ENCODE measurements around the gene AGGF1.
A peak's percentile ranks its signal among the peaks of the same experiment; 100 is the strongest.
"Not testable (repeated sequence)": the region's sequence is repeated elsewhere in the genome, so short reads cannot be mapped to it uniquely, and the experiment has no call there.

AGGF1 gene, protein sequence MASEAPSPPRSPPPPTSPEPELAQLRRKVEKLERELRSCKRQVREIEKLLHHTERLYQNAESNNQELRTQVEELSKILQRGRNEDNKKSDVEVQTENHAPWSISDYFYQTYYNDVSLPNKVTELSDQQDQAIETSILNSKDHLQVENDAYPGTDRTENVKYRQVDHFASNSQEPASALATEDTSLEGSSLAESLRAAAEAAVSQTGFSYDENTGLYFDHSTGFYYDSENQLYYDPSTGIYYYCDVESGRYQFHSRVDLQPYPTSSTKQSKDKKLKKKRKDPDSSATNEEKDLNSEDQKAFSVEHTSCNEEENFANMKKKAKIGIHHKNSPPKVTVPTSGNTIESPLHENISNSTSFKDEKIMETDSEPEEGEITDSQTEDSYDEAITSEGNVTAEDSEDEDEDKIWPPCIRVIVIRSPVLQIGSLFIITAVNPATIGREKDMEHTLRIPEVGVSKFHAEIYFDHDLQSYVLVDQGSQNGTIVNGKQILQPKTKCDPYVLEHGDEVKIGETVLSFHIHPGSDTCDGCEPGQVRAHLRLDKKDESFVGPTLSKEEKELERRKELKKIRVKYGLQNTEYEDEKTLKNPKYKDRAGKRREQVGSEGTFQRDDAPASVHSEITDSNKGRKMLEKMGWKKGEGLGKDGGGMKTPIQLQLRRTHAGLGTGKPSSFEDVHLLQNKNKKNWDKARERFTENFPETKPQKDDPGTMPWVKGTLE

DNA sequence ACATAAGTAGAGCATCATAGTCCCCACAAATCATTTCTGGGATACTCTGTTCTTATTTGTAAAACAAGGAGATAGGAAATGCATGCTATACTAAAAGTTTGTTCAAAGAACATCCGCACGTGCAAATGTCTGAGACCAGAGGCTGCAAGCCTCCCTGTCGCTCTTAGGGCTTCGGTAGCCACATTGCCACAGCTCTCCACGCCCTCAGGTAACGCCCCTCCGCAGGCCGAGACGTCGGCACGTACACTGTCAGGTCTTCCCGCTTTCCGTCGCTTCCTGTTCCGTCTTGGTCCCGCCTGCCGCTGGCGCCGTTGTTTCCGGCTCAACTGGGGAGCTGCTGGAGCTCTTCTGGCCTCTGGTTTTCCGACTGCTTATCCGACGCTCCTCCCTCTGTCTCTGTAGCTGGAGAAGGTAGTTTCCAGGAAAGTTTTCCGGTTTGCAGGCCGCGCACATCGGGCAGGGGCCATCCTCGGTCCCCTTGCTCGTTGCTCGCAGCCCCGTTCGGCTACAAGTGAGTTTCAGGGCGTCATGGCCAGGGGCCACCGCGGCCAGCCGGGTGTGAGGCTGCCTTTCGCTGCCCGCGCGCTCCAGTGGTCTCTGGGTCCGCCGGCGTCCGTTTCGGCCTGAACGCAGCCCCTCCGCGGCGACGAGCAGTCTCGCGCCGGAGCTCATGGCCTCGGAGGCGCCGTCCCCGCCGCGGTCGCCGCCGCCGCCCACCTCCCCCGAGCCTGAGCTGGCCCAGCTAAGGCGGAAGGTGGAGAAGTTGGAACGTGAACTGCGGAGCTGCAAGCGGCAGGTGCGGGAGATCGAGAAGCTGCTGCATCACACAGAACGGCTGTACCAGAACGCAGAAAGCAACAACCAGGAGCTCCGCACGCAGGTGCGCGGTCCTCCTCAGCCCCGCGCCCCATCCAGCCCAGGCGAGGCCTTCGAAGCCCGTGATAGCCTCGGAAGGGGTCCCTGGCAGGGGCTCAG, at the start of gene AGGF1:
Gene AGGF1 (plus strand): TSS at position 308 of the 975 bp plus-strand sequence. CDS start 363 bp downstream, at position 671.
- DNase-seq = peak; percentile 80

DNA sequence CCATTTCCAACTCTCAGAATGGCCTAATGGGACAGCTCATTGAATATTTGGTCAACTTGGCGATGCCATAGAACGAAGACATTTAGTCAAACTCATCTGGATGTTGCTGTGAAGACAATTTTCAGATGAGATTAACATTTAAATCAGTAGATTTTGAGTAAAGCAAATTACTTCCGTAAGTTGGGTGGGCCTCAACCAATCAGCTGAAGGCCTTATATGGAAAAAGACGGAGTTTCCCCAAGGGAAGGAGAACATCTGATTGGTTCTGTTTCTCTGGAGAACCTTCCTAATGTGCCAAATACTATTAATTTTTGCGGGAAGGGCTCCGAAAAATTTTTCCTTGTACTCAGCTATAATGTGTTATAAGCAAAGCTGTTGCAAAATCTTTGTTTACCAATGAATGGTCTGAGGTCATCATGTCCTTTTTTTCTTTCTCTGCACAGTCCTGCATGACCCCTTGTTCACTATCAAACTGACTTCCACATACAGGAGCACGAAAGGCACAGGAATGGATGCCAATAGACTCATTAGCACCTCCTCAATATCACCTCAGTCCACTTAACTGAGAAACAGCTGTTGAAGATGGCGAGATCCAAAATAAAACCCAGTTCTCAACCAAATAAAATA, 49.6 kb upstream of the AGGF1 start:
- DNase-seq = no peak

DNA sequence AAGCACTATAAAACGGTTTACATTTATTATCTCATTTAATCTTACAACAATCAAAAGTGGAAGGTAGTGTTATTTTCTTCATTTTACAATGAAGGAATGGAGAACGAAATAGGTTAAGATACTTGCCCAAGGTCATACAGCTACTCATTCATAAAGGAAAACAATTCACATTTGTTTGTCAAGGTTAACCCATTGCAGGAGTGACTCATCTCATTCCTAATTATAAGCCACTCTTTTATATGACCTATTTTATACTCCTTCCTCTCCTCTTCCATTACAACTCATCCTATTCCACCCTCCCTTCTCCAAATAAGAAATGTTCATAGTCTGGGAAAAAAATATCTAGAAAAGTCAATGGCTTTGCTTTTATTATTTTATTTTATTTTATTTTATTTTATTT, 47.8 kb upstream of the AGGF1 start:
- no peak for DNase-seq

DNA sequence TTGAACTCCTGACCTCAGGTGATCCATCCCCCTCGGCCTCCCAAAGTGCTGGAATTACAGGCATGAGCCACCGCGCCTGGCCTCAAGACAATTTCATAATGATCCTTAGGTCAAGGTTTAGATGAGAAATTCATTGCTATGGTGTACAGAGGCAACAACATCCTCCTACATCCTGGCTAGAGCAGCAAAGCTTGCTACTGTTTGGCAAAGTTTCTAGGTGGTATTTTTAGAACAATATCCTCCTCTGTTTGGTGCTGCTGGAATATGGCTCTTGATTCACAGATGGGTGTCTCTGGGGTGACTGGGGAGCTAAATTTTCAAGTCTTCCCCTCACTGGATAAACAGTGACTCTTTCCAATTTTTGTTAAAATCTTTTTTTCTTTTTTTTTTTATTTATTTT, 46.7 kb upstream of the AGGF1 start:
- DNase-seq = no peak

DNA sequence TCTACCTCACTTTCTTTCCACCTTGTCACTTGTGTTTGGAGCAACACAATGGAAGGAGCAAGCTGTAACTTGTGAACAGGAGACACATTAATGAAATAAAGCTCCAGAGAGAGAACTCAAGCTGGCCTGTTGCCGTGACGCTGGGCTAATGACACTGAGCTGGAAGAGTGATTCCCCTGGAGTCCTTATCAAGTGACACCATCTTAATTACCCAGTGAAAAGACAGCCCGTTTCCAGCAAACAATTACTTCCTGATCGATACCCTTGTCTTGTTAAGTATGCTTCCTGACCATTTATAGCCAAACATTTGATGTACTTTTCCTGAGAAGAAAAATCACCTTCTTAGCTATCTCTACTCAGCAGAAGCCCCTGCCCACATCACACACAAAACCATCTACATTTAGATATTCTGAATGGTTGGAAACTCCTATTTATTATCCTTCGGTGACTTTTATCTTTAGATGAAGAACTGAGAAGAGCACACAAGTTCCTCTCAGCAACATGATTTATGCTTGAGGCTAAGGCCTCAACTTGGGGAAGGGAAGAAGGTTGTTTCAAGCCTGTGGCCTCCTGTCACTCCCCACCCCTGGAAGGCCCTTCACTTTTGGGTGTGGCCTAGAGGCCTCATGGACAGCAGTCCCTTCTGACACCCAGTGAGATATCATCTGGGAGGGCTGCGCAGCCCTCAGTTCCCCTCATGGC, 43.2 kb upstream of the AGGF1 start:
- peak; percentile 15 for DNase-seq

DNA sequence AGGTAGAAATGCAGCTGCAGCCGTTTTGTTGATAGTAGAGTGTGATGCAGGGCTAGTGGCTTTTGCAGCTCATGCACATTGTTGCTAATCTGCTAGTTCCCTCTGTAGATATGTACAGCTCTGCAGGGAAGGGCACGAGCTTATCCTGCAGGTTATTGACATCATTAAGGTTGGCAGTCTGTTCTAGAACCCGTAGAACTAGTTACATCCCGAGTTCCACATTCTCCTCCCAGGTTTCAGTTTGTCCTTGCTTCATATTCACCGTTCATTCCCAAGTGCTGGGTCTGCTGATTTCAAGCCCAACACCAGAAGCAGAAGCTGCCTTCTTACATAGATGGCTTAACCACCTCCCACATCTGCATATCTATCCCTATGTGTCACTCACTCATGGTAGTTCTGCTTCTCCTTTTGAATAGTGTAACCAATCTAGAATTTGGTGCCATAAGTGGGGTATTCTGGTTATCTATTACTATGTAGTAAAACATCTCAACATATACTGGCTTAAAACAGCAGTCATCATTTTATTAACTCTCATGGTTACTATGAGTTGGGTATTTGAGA, 39.2 kb upstream of the AGGF1 start:
- DNase-seq = no peak

DNA sequence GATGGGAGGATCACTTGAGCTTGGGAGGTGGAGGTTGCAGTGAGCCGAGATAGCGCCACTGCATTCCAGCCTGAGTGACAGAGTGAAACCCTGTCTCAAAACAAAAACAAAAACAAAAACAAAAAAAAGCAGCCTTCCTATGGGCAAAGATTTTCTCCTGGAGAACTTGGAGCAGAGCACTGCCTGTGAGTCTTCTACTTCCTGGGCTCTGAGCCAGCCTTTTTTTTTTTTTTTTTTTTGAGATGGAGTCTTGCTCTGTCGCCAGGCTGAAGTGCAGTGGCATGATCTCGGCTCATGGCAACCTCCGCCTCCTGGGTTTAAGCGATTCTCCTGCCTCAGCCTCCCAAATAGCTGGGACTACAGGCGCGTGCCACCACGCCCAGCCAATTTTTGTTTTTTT, 36.8 kb upstream of the AGGF1 start:
- DNase-seq = not testable (repeated sequence)

DNA sequence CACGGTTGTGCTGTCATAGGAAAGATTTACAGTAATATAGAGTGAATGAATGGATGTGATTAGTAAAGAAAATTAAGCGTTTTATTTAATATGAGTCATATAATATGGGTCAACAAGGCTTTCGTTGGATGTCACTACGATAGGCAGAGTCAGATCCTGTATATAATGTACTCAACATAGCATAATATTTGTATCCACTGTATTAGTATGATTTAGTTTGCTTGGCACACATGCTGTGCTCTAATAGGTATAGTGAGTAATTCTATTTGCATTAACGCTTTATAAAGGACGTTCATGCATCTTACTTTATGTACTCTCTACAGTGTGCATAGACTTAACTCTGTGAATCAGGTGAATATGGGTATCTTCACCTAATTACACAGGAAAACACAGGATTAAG, 35.9 kb upstream of the AGGF1 start:
- no peak for DNase-seq

DNA sequence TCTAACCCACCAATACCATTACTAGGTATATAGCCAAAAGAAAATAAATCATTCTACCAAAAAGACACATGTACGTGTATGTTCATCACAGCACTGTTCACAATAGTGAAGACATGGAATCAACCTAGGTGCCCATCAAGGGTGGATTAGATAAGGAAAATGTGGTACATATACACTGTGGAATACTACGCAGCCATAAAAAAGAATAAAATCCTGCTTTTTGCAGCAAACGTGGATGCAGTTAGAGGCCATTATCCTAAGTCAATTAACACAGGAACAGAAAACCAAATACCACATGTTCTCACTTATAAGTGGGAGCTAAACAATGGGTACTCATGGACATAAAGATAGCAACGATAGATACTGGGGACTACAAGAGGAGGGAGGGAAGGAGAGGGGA, 32.0 kb upstream of the AGGF1 start:
- not testable (repeated sequence) for DNase-seq

DNA sequence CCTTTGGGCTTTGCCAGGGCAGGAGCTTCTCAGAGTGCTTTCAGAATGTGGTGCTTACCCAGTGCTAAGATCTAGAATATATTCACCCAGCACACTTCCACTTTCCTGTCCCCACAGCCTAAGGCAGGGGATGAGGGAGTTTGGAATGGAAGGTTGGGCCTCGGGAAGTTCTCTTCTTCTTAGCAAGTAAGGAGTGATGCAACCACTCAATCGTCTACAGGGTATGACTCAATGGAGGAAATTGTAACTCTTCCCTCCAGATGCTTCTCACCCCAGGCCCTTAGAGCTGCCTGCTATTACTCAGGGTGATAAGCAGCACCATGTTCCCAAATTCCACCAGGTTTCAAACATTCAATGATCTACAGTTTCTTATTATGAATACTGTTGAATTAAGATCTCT, 30.8 kb upstream of the AGGF1 start:
- DNase-seq = no peak

DNA sequence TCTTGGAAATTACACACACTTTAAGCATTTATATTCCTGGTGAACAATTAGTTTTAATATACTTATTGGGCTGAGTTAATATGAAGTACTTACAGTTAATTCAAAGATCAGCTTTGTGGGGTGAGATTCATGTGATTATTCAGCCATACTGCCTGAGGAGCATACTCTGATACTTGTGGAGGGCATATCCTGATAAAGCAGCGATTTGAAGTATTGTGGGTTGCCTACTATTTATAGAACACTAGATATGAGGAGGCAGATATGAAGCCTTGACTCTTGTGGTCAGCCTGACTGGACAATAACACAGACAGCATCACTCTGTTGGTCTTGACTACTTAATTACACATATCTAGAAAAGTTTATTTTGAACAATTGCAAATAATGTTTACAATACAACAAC, 27.0 kb upstream of the AGGF1 start:
- no peak for DNase-seq

DNA sequence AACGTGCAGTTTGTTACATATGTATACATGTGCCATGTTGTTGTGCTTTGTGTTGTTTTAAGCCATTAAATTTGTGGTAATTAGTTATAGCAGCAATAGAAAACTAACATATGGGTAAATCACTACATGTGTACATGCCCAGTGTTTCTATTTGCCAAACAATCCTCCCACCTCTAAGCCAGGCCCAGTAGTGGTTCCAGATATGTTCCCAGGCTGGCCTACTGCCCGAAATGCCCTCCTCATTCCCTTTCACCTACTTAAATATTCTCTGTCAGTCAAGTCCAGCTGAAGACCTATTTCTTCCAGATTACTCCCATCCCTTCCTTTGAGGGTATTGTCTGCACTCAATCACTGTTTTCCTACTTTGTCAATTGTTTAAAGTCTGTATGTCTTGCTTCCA, 24.1 kb upstream of the AGGF1 start:
- DNase-seq = no peak

DNA sequence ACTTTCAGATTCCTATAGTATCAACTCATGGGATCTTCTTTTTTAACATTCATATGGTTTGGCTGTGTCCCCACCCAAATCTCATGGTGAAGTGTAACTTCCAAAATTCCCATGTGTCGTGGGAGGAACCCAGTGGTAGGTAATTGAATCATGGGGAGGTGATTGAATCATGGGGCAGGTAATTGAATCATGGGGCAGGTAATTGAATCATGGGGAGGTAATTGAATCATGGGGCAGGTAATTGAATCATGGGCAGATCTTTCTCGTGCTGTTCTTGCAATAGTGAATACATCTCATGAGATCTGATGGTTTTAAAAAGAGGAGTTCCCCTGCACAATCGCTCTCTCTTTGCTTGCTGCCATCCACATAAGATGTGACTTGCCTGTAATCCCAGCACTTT, 21.8 kb upstream of the AGGF1 start:
- no peak for DNase-seq

DNA sequence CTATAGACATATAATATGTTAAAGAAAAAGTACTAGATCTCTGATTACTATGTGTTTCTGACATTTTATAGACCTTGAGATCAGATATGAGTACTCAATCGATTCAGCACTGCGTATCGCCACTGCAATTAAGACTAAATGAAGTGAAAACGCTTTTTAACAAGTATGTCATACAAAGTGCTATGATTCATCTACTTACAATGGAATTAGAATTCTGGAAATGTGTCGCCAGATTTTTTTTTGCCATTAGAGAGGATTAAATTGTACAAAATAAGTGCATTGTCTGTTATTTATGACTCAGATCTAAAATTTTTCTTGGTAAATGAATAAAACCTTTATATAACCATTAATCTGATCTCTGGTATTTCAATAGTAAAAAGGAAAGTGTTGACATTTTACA, 20.0 kb upstream of the AGGF1 start:
- no peak for DNase-seq

DNA sequence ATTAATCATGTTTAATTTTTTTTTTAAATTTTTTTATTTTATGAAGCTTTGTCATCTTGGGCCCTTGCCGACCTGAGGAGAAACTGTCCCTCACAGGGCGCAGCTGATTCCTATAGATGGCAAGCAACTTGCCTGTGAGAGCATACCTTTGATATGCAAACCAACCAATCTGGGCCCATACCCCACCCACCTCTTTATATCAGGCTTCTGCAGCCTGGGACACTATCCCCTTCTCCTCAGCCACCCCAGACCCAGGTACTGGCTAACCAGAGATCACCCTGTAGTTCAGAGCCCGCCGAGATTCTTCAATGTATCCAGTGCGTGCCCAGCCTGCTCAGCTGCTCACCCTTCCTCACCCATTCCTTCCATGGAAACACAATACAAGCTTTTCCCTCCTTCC, 18.7 kb upstream of the AGGF1 start:
- no peak for DNase-seq

DNA sequence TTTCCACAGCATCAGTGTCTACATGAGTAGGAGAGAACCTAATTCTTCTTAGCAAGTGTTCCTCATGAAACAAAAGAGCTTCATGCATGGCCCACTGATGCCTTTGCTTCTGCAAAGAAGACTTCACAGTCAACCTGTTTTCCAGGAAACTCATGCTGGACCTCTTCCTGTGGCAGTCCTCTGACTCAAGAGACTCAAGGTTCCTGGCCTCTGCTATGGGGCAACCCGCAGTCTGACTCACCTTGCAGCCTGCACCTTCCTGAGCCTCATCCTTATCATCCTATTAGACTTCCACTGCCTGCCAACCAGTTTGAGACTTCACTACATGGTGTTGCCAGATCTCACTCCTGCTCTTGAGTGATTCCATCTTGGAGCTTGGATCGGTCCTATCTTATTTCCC, 17.6 kb upstream of the AGGF1 start:
- DNase-seq = no peak

DNA sequence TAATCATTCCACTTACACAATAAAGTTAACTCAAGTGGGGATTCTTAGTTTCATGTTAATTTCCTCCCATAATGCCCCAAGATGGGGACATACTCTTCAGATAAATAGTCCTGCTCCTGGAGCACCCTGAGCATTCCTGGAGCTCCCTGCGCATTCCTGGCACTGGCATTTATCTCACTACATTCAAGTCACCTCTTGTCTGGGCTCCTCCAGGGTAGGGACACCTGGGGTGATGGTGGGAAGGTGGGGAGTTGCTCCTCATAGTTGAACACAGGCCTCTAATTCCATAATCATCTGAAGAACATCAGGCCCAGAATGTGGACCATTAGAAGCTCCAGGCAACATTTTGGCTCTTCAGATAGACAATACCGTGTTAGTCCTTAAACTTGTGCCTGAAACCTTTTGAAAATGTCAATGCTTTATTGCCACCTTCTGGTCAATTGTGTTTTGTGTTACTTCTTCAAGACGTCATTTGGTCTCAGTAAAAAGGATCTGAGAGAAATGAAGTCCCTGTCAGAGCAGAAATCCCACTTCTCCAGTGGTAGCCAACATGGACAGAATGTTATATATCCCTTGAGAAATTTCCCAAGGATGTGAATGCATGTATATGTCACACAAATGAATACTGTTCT, 14.2 kb upstream of the AGGF1 start:
- DNase-seq = peak; percentile 0

DNA sequence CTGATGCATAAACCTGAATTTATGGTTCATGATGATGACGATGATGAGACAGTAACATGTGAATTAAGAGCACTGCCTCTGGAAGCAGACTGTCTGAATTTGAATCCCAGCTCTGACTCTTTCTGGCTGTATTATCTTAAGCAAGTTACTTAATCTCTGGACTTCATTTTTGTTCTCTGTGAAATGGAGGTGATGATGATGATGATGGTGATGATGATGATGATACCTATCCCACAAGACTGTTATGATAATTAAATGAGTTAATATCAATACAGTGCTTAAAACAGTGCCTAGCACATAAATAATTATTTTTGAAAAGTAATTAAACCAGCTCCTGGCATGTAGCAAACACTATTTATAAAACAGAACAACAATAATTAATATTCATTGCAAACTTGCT, 13.2 kb upstream of the AGGF1 start:
- no peak for DNase-seq

DNA sequence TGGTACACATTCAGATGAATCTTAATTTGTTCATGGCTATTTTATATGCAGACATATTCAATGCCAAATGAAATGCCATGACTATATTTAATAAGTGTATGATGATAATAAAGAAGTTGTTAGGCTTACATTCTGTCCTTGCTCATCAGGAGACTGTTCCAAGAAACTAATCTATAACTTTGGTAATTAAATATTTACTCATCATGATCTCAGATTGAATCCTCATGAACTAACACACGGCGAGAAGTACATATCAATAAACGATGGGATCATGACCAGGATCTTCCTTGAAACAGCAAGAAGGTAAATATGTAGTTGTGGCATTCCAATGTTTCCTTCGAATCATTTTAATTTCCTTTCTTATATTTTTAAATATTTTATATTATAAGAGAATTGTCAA, 12.5 kb upstream of the AGGF1 start:
- no peak for DNase-seq

DNA sequence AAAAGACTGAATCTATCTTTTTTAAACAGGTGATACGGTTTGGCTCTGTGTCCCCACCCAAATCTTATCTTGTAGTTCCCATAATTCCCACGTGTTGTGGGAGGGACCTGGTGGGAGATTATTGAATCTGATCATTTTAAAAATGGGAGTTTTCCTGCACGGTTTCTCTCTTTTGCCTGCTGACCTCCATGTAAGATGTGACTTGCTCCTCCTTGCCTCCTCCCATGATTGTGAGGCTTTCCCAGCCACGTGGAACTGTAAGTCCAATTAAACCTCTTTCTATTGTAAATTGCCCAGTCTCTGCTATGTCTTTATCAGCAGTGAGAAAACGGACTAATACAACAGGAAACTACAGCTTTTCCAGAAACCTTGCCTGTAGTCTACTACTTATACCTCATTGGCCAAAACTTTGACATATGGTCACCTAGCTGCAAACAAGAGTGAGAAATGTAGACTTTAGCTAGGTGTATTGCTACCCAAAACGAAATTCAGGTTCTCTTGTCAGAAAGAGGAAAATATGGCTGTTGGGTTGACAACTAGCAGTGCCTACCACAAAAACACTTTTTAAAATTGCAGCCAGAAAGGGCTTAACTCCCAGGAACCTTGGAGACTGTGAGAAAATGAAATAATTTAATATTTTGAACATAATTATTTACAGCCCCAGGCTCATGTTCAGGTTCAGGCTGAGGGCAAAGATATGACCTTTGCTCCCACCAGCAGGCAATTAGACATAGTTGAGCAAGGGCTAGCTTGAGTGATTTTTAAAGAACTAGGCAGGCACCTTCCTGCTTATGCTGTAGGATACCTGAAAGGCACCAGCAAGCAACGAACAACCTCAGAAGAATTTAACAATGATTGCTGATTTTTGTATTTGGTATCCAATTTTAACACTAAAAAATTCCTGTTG, 7.4 kb upstream of the AGGF1 start:
- DNase-seq = no peak
